K562 (cell line): ENCODE measurements around the gene HNRNPF. TPM values are rescaled to one million over a fixed set of nuclear protein-coding genes. Genes with fewer than 3 reads are reported as not detected.

Experiments
- ARID1B ChIP-seq: fragments of 450-650 bp; IDR thresholded peaks from 2 replicates; pipeline ENCODE4 v1.6.1; 2016; ENCODE audit warnings: antibody characterized with exemption, mild to moderate bottlenecking, inconsistent platforms
- CBX2 ChIP-seq: fragments of 200-600 bp; sonication (generic); IDR thresholded peaks from one replicate; pipeline ENCODE4 v1.6.1; 2012; ENCODE audit warnings: mild to moderate bottlenecking, low read length, inconsistent platforms; ENCODE audit not compliant: insufficient read depth, poor library complexity, severe bottlenecking
- CLOCK ChIP-seq: fragments of 250-450 bp; sonication (Bioruptor Pico); IDR thresholded peaks from 2 replicates; pipeline ENCODE4 v1.4.0; 2020; ENCODE audit warnings: mild to moderate bottlenecking, moderate library complexity, borderline replicate concordance
- CTBP1 ChIP-seq: fragments of 450-650 bp; IDR thresholded peaks from 2 replicates; pipeline ENCODE4 v1.6.1; 2016; ENCODE audit warnings: borderline replicate concordance
- HINFP ChIP-seq: fragments of 450-650 bp; conservative IDR thresholded peaks from 2 replicates; pipeline ENCODE4 v1.6.1; 2016; ENCODE audit warnings: missing genetic modification characterization, low read depth, mild to moderate bottlenecking, control low read depth, missing compliant biosample characterization
- MAX ChIP-seq: sonication (generic); formaldehyde crosslinking; IDR thresholded peaks from 2 replicates; pipeline ENCODE4 v1.9.0; 2022; ENCODE audit warnings: mild to moderate bottlenecking, missing genetic modification reagents
- MCM3 ChIP-seq: fragments of 450-650 bp; IDR thresholded peaks from 2 replicates; pipeline ENCODE4 v1.6.1; 2016
- NRF1 ChIP-seq, 2 experiments: fragments of 450-650 bp; IDR thresholded peaks in 1 of 2; conservative IDR thresholded peaks in 1 of 2; 2 replicates each; pipeline ENCODE4 v1.6.1; 2014; ENCODE audit warnings: mild to moderate bottlenecking in 2 of 2
- POLR2AphosphoS5 ChIP-seq: IDR thresholded peaks from 2 replicates; pipeline ENCODE4 v1.6.1; 2011; ENCODE audit warnings: mild to moderate bottlenecking, low read depth, low read length, moderate library complexity; ENCODE audit not compliant: control insufficient read depth, insufficient read depth
- RAD21 ChIP-seq, 2 experiments: fragments of 250-450 bp in 1 of 2; fragments of 450-650 bp in 1 of 2; sonication (Bioruptor Pico) in 1 of 2; formaldehyde crosslinking in 1 of 2; IDR thresholded peaks in 1 of 2; conservative IDR thresholded peaks in 1 of 2; 2 replicates each; pipeline versions ENCODE4 v1.4.0 to v1.8.0; 2020 to 2022; ENCODE audit warnings: mild to moderate bottlenecking in 2 of 2, moderate library complexity in 1 of 2
- RCOR1 ChIP-seq, 2 experiments: IDR thresholded peaks; 2 replicates each; pipeline ENCODE4 v1.6.1; 2012; ENCODE audit warnings: low read depth in 2 of 2, low read length in 2 of 2, borderline replicate concordance in 1 of 2, improper control_type of control experiment in 1 of 2
- SREBF2 ChIP-seq: sonication (generic); formaldehyde crosslinking; IDR thresholded peaks from 2 replicates; pipeline ENCODE4 v1.4.0; 2020; ENCODE audit warnings: mild to moderate bottlenecking, missing genetic modification reagents
- TSHZ1 ChIP-seq: fragments of 250-450 bp; sonication (Bioruptor Pico); IDR thresholded peaks from 2 replicates; pipeline ENCODE4 v1.4.0; 2020; ENCODE audit warnings: mild to moderate bottlenecking, moderate library complexity
- ZKSCAN8 ChIP-seq: fragments of 200-800 bp; sonication (Bioruptor generic); IDR thresholded peaks from 2 replicates; pipeline ENCODE4 v1.6.1; 2016; ENCODE audit warnings: missing genetic modification characterization, missing compliant biosample characterization
- ZNF277 ChIP-seq: fragments of 250-450 bp; sonication (Bioruptor Pico); IDR thresholded peaks from 2 replicates; pipeline ENCODE4 v1.8.0; 2022; ENCODE audit warnings: inconsistent platforms, mild to moderate bottlenecking, moderate library complexity, borderline replicate concordance
- ZSCAN32 ChIP-seq: fragments of 450-650 bp; formaldehyde crosslinking; IDR thresholded peaks from 2 replicates; pipeline ENCODE4 v1.4.0; 2020; ENCODE audit warnings: mild to moderate bottlenecking, moderate library complexity
- polyA plus RNA-seq, 8 experiments: library from polyadenylated mRNA; depleted of rRNA in 4 of 8; stranded (reverse) in 5 of 8; unstranded in 3 of 8; fragments of >200 nt; fragmentation: Nextera tagmentation in 2 of 8; fragmentation: Illumina TruSeq in 1 of 8; extraction: Ambion mirVana in 2 of 8; extraction: Trizol in 1 of 8; gene quantifications; 2 replicates each; pipeline versions ENCODE4 v1.2.1 to v1.2.3, GENCODE V29; 2011 to 2014; ENCODE audit warnings: inconsistent platforms in 1 of 8, missing spikeins in 1 of 8
- total RNA-seq, 7 experiments: library from RNA; depleted of rRNA in 6 of 7; stranded (reverse); fragments of >200 nt in 6 of 7; fragmentation: Illumina TruSeq in 2 of 7; extraction: Trizol in 2 of 7; gene quantifications; 2 replicates each; pipeline versions ENCODE4 v1.2.1 to v1.2.3, GENCODE V29; 2011 to 2021; ENCODE audit warnings: low replicate concordance in 1 of 7

Gene HNRNPF
- total and polyA plus RNA-seq, 9 of the 15 experiments (the other 6 are each of a cell fraction or from before 2014, with no cell fraction given): 192 to 489 (median 416) TPM

- peak; percentile 40; the same call in 1 of the 2 replicates for TF ChIP-seq ZSCAN32 (CRISPR knock-in tag)
- TF ChIP-seq CTBP1: peak; percentile 92
- no peak for TF ChIP-seq SREBF2
- TF ChIP-seq RCOR1 (IDR thresholded peaks at IDR 0.05; ENCODE audit: borderline replicate concordance in 1 of 2, low read depth in 2 of 2, low read length in 2 of 2): peak in 1 of 2 experiments; percentile 65; a peak in 1 of 4 replicates
- 0 out of 2 replicates have a peak, but pooled peaks have one; percentile 41 for TF ChIP-seq ARID1B
- TF ChIP-seq RAD21 (CRISPR knock-in tag; conservative IDR thresholded peaks at IDR 0.05 in 1 of 2, IDR thresholded peaks at IDR 0.05 in 1 of 2): peak in 1 of 2 experiments; percentile 19; a peak in 3 of 4 replicates
- peak; percentile 70 for TF ChIP-seq POLR2AphosphoS5
- TF ChIP-seq MCM3: no peak
- TF ChIP-seq ZNF277 (CRISPR knock-in tag): no peak
- no peak for TF ChIP-seq ZKSCAN8 (CRISPR knock-in tag)
- TF ChIP-seq CLOCK: peak; percentile 16; the same call in 1 of the 2 replicates
- TF ChIP-seq HINFP (tag): peak; percentile 12; the same call in 1 of the 2 replicates
- no peak for TF ChIP-seq TSHZ1
- TF ChIP-seq CBX2: no peak
- TF ChIP-seq NRF1 (conservative IDR thresholded peaks at IDR 0.05 in 1 of 2, IDR thresholded peaks at IDR 0.05 in 1 of 2): peak; percentile 42 to 58; a peak in 3 of 4 replicates
- peak; percentile 100 for TF ChIP-seq MAX (CRISPR knock-in tag)
These were observed 11.9 kb downstream of the HNRNPF start (continued) for GRCh38 chr10:43396928-43397624.
